H7 (cell line): ENCODE data around the gene PLD5. TPM values are rescaled to one million over a fixed set of nuclear protein-coding genes. Genes with fewer than 3 reads are reported as not detected.
"Not testable (repeated sequence)": the region's sequence is repeated elsewhere in the genome, so short reads cannot be mapped to it uniquely, and the experiment has no call there.

ENCODE experiments used
- DNase-seq: peaks from one replicate; pipeline ENCODE4 v3.0.0; 2012
- H3K27me3 ChIP-seq: 2 replicates; pipeline ENCODE4 v1.6.0; 2011; ENCODE audit warnings: mild to moderate bottlenecking, low read length; ENCODE audit not compliant: control insufficient read depth, insufficient read depth
- H3K36me3 ChIP-seq: replicated peaks from 2 replicates; pipeline ENCODE4 v1.5.1; 2011; ENCODE audit warnings: low read length; ENCODE audit not compliant: control insufficient read depth, insufficient read depth
- H3K4me3 ChIP-seq: 2 replicates; pipeline ENCODE4 v1.5.1; 2011; ENCODE audit warnings: low read depth, mild to moderate bottlenecking, control low read depth, low read length, moderate library complexity; ENCODE audit not compliant: insufficient read depth
- total RNA-seq: library from RNA; depleted of rRNA; stranded (reverse); fragments of >200 nt; shearing (Covaris generic); gene quantifications from 2 replicates; pipeline ENCODE4 v1.2.3, GENCODE V29; 2014

PLD5 gene
- total RNA-seq, 1 experiment from 2014 or later, result 1.1 TPM

GRCh38 chr1:242240077-242240476 is 284.4 kb downstream of the PLD5 start:
- no peaks in the 10 kb centered on the region for H3K27me3 ChIP-seq
- no peak for DNase-seq
- H3K36me3 ChIP-seq, result no peaks in the 10 kb centered on the region
- H3K4me3 ChIP-seq, result no peak overlapping the region

- DNase-seq, result no peak
- Histone ChIP-seq H3K27me3 (no peaks in the 10 kb centered on the region; the same call in 1 of the 2 replicates), H3K36me3 (no peaks in the 10 kb centered on the region), H3K4me3 (no peak overlapping the region)
These were observed 285.1 kb downstream of the PLD5 start for GRCh38 chr1:242239398-242239797.

GRCh38 chr1:242237051-242237450 is 287.4 kb downstream of the PLD5 start:
- DNase-seq, result no peak
- no peak overlapping the region for H3K4me3 ChIP-seq
- no peaks in the 10 kb centered on the region; the same call in 1 of the 2 replicates for H3K27me3 ChIP-seq
- no peaks in the 10 kb centered on the region for H3K36me3 ChIP-seq

GRCh38 chr1:242228991-242229390 is 295.5 kb downstream of the PLD5 start:
- H3K27me3 ChIP-seq, result no peaks in the 10 kb centered on the region; the same call in 1 of the 2 replicates
- no peak for DNase-seq
- no peaks in the 10 kb centered on the region for H3K36me3 ChIP-seq
- H3K4me3 ChIP-seq, result no peak overlapping the region

GRCh38 chr1:242225767-242226573 is 298.5 kb downstream of the PLD5 start:
- no peaks in the 10 kb centered on the region for H3K36me3 ChIP-seq
- DNase-seq, result no peak
- H3K27me3 ChIP-seq, result peaks cover 9% of the 10 kb centered on the region; the same call in 1 of the 2 replicates
- H3K4me3 ChIP-seq, result no peak overlapping the region

GRCh38 chr1:242224878-242225766 is 299.4 kb downstream of the PLD5 start:
- DNase-seq, H3K36me3 ChIP-seq, H3K4me3 ChIP-seq: not testable (repeated sequence)
- peaks cover 10% of the 10 kb centered on the region; the same call in 1 of the 2 replicates for H3K27me3 ChIP-seq

GRCh38 chr1:242224461-242224860 is 300.0 kb downstream of the PLD5 start:
- no peaks in the 10 kb centered on the region for H3K36me3 ChIP-seq
- DNase-seq, result no peak
- H3K4me3 ChIP-seq, result no peak overlapping the region
- peaks cover 13% of the 10 kb centered on the region; the same call in 1 of the 2 replicates for H3K27me3 ChIP-seq

- H3K36me3 ChIP-seq, result no peaks in the 10 kb centered on the region
- H3K27me3 ChIP-seq, result peaks cover 36% of the 10 kb centered on the region; the same call in 1 of the 2 replicates
- H3K4me3 ChIP-seq, result no peak overlapping the region
- no peak for DNase-seq
These were observed 304.6 kb downstream of the PLD5 start for GRCh38 chr1:242219905-242220304.

- H3K36me3 ChIP-seq, result no peaks in the 10 kb centered on the region
- no peak for DNase-seq
- H3K4me3 ChIP-seq, result no peak overlapping the region
- H3K27me3 ChIP-seq, result peaks cover 37% of the 10 kb centered on the region; the same call in 1 of the 2 replicates
These were observed 305.1 kb downstream of the PLD5 start for GRCh38 chr1:242219298-242219901.

- H3K27me3 ChIP-seq, result peaks cover 38% of the 10 kb centered on the region; the same call in 1 of the 2 replicates
- no peak for DNase-seq
- H3K36me3 ChIP-seq, result no peaks in the 10 kb centered on the region
- H3K4me3 ChIP-seq, result no peak overlapping the region
These were observed 308.1 kb downstream of the PLD5 start for GRCh38 chr1:242216368-242216767.

- DNase-seq, H3K36me3 ChIP-seq, H3K4me3 ChIP-seq: not testable (repeated sequence)
- peaks cover 34% of the 10 kb centered on the region; the same call in 1 of the 2 replicates for H3K27me3 ChIP-seq
These were observed 310.0 kb downstream of the PLD5 start for GRCh38 chr1:242214455-242214854.

GRCh38 chr1:242212961-242213360 is 311.5 kb downstream of the PLD5 start:
- H3K27me3 ChIP-seq, result peaks cover 24% of the 10 kb centered on the region; the same call in 1 of the 2 replicates
- not testable (repeated sequence) for H3K4me3 ChIP-seq, H3K36me3 ChIP-seq, DNase-seq

- H3K36me3 ChIP-seq, result no peaks in the 10 kb centered on the region
- DNase-seq, result peak; percentile 52
- peaks cover 19% of the 10 kb centered on the region; the same call in 1 of the 2 replicates for H3K27me3 ChIP-seq
- no peak overlapping the region for H3K4me3 ChIP-seq
These were observed 312.1 kb downstream of the PLD5 start for GRCh38 chr1:242212401-242212800.
